Measurements from ENCODE around the gene BMP7.
A peak's percentile ranks its signal among the peaks of the same experiment; 100 is the strongest.

Gene BMP7

GRCh38 chr20:57212534-57213276 is 53.7 kb downstream of the BMP7 start:
- TF ChIP-seq, protein P1, sequence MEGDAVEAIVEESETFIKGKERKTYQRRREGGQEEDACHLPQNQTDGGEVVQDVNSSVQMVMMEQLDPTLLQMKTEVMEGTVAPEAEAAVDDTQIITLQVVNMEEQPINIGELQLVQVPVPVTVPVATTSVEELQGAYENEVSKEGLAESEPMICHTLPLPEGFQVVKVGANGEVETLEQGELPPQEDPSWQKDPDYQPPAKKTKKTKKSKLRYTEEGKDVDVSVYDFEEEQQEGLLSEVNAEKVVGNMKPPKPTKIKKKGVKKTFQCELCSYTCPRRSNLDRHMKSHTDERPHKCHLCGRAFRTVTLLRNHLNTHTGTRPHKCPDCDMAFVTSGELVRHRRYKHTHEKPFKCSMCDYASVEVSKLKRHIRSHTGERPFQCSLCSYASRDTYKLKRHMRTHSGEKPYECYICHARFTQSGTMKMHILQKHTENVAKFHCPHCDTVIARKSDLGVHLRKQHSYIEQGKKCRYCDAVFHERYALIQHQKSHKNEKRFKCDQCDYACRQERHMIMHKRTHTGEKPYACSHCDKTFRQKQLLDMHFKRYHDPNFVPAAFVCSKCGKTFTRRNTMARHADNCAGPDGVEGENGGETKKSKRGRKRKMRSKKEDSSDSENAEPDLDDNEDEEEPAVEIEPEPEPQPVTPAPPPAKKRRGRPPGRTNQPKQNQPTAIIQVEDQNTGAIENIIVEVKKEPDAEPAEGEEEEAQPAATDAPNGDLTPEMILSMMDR (IDR thresholded peaks at IDR 0.05; ENCODE audit: insufficient read depth, low read depth, low read length, missing control alignments), result no peak
- peak; percentile 81 for DNase-seq (ENCODE audit: low read depth)
- H3K4me3 ChIP-seq (ENCODE audit: low read length), result no peak overlapping the region

DNA sequence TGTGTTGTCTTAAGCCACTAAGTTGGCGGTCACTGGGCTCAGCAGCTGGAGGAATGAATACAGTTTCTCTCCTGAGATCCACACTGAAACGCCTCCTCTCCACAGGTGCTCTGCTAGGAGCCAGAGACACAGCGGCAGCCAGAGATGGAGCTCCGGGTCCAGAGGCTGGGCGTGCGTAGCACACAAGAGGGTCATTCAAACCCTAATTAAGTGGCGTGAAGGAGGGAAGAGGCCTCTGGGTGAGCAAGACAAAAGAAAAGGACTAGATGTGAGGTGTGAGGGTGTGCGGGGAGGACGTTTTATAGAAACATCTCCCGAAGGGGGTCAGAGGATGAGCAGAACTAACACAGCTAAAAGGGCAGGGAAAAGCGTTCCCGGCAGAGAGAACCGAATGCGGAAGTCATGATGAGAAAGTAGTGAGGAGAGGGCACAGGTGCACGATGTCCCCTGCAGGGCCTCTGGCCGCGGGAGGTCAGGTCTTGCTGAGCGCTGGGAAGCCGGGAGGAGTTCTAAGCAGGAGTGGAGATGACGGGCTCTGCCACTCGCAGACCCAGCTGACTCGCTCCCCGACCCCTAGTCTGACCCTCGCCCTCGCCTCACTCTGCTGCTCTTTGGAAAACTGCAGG is 54.4 kb downstream of the BMP7 start:
- no peak for DNase-seq (ENCODE audit: low read depth)
- H3K4me3 ChIP-seq (ENCODE audit: low read length), result no peak overlapping the region
- TF ChIP-seq, protein P1 (IDR thresholded peaks at IDR 0.05; ENCODE audit: insufficient read depth, low read depth, low read length, missing control alignments), result no peak

- no peak for DNase-seq (ENCODE audit: low read depth)
- H3K4me3 ChIP-seq (ENCODE audit: low read length), result no peak overlapping the region
- TF ChIP-seq, protein P1 (IDR thresholded peaks at IDR 0.05; ENCODE audit: insufficient read depth, low read depth, low read length, missing control alignments), result no peak
Observed at GRCh38 chr20:57211406-57211805, 55.0 kb downstream of the BMP7 start.

DNA sequence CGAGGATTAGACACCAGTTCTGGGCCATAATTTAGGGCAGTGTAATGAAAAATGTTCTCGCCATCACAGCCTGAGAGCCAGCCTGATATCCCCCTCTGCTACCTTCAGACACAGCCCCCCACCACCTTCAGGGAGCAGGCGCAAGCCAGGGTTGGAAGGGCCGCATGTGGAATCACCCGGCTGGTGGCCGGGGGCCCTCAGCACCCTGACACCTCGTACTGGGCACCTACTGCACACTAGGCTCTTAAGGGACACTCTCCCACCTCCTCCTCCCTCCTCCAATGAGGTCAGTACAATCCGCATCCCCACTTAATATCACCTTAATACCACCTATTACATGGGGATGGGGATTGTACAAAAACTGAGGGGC is 55.5 kb downstream of the BMP7 start:
- TF ChIP-seq, protein P1 (IDR thresholded peaks at IDR 0.05; ENCODE audit: insufficient read depth, low read depth, low read length, missing control alignments), result no peak
- DNase-seq (ENCODE audit: low read depth), result no peak
- H3K4me3 ChIP-seq (ENCODE audit: low read length), result no peak overlapping the region

GRCh38 chr20:57210054-57210910 is 56.2 kb downstream of the BMP7 start:
- no peak overlapping the region for H3K4me3 ChIP-seq (ENCODE audit: low read length)
- TF ChIP-seq, protein P1 (IDR thresholded peaks at IDR 0.05; ENCODE audit: insufficient read depth, low read depth, low read length, missing control alignments), result no peak
- DNase-seq (ENCODE audit: low read depth), result no peak

GRCh38 chr20:57209413-57209812 is 57.0 kb downstream of the BMP7 start:
- DNase-seq (ENCODE audit: low read depth), result no peak
- TF ChIP-seq, protein P1 (IDR thresholded peaks at IDR 0.05; ENCODE audit: insufficient read depth, low read depth, low read length, missing control alignments), result no peak
- H3K4me3 ChIP-seq (ENCODE audit: low read length), result no peak overlapping the region
